Bronchial epithelial cell (primary cell): ENCODE results near the gene KLF6. TPM values are rescaled to one million over a fixed set of nuclear protein-coding genes. Genes with fewer than 3 reads are reported as not detected.

Experiments used
- DNase-seq: peaks from one replicate; pipeline ENCODE4 v3.0.0-alpha.2; 2010; ENCODE audit warnings: low read depth
- FAIRE-seq: peaks from 2 replicates; lab custom pipeline; 2011; peaks lifted over from hg19 to GRCh38; lab: Jason Lieb, UNC
- H3K27me3 ChIP-seq: 2 replicates; pipeline ENCODE4 v1.5.1; 2011; ENCODE audit warnings: low read length; ENCODE audit not compliant: control insufficient read depth, insufficient read depth
- H3K36me3 ChIP-seq: 2 replicates; pipeline ENCODE4 v1.5.1; 2011; ENCODE audit warnings: low read length; ENCODE audit not compliant: control insufficient read depth, insufficient read depth
- H3K4me3 ChIP-seq: 2 replicates; pipeline ENCODE4 v1.5.1; 2011; ENCODE audit warnings: mild to moderate bottlenecking, low read depth, low read length, control low read depth
- total RNA-seq: library from RNA; depleted of rRNA; stranded (reverse); fragments of >200 nt; gene quantifications from 2 replicates; pipeline ENCODE4 v1.2.1, GENCODE V29; 2014
- TF ChIP-seq, protein P1 (sequence below): IDR thresholded peaks from 2 replicates; pipeline ENCODE4 v1.5.1; 2011; ENCODE audit warnings: mild to moderate bottlenecking, moderate library complexity, low read length, control low read depth, inconsistent platforms; ENCODE audit not compliant: insufficient read depth, severe bottlenecking

Gene KLF6
- total RNA-seq, 1 donor from 2014 or later: 70.6 TPM

DNA sequence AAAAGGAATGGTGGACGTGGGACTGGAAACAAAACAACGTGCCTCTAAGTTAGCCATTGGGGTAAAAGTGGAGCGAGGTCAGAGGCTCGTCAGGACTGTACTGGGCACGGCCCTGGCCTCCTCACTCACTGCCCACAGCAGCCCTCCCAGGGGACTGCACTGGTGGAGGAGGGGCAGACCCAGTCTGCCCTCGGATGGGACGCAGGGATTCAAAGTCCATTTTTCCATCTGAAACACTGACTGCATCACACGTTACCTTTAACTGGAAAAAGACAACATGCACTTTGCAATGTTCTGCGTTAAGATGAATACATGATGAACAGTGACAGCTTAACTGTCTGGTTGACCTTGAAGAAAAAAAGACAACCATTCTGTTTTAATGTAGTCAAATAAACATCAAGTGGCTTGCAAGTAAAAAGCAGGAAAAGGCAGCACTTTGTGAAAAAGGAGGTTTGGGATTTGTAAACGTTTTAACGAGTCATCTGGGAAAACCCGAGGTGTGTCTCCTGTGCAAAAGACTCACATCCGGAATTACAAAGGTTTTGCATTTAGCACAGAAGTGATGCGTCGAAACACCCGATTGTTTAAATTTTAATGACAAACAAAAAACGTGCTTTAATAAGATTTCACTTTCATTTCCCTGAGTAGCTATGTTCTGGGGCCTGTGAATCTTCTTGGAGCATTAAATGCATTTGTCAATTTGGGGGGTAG, 18.8 kb downstream of the KLF6 start:
- DNase-seq: peak; percentile 89
- Histone ChIP-seq H3K4me3 (no peak overlapping the region), H3K27me3 (no peaks in the 10 kb centered on the region), H3K36me3 (no peaks in the 10 kb centered on the region)
- TF ChIP-seq, protein P1, sequence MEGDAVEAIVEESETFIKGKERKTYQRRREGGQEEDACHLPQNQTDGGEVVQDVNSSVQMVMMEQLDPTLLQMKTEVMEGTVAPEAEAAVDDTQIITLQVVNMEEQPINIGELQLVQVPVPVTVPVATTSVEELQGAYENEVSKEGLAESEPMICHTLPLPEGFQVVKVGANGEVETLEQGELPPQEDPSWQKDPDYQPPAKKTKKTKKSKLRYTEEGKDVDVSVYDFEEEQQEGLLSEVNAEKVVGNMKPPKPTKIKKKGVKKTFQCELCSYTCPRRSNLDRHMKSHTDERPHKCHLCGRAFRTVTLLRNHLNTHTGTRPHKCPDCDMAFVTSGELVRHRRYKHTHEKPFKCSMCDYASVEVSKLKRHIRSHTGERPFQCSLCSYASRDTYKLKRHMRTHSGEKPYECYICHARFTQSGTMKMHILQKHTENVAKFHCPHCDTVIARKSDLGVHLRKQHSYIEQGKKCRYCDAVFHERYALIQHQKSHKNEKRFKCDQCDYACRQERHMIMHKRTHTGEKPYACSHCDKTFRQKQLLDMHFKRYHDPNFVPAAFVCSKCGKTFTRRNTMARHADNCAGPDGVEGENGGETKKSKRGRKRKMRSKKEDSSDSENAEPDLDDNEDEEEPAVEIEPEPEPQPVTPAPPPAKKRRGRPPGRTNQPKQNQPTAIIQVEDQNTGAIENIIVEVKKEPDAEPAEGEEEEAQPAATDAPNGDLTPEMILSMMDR: no peak
- no peak for FAIRE-seq

DNA sequence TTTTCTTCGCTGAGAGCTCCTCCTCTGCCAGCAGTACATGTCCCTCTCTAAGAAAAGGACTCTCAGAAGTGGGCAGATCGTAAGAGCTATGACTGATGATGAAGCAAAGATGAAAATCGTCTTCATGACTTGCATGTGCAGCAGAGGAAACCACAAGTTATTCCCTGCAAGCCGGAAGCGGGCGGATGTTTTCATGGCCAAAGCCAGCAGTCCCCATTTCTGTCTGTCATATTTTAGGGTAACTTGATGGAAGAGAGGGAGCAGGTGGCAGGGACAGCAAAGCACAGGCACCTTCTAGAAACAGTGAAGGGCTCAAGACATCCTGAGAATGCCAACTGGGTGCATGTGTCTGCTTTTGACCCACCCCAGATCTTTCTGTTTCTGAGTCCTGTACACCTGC, 19.9 kb downstream of the KLF6 start:
- FAIRE-seq: no peak
- peak; percentile 40 for DNase-seq
- H3K4me3 ChIP-seq: no peak overlapping the region
- no peaks in the 10 kb centered on the region for H3K36me3 ChIP-seq
- H3K27me3 ChIP-seq: no peaks in the 10 kb centered on the region
- TF ChIP-seq, protein P1: no peak

DNA sequence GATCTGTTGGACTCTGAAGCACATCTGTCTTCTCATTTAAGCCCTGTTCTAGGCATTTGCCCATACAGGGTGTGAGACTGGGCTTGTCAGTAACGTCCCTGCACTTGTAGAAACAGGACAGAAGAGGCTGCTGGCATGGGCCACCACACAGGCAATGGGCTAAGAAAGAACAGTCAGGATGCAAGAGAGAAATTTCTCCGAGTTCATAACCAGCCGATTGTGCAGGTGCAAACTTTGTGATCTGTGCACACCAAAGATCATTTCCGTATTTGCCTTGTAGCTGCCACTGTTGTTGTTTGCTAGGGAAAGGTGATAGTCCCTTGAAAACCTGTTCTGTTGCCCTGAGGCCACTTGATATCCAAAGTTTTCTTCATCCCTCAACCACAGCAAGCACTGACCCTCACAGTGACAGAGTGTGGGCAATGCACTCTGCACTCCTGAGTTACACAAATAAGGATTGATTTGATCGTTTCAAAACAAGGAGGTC, 20.3 kb downstream of the KLF6 start:
- DNase-seq (peak; percentile 50), FAIRE-seq (no peak)
- no peak overlapping the region for H3K4me3 ChIP-seq
- H3K36me3 ChIP-seq: no peaks in the 10 kb centered on the region
- H3K27me3 ChIP-seq: no peaks in the 10 kb centered on the region
- TF ChIP-seq, protein P1: no peak

- H3K4me3 ChIP-seq: no peak overlapping the region
- FAIRE-seq (no peak), DNase-seq (peak; percentile 99)
- TF ChIP-seq, protein P1: no peak
- no peaks in the 10 kb centered on the region for H3K36me3 ChIP-seq
- H3K27me3 ChIP-seq: no peaks in the 10 kb centered on the region
Observed at GRCh38 chr10:3763852-3764625, 21.0 kb downstream of the KLF6 start.

- FAIRE-seq: no peak
- Histone ChIP-seq H3K27me3 (no peaks in the 10 kb centered on the region), H3K36me3 (no peaks in the 10 kb centered on the region), H3K4me3 (no peak overlapping the region)
- DNase-seq: peak; percentile 99
- TF ChIP-seq, protein P1: no peak
Observed at GRCh38 chr10:3763035-3763456, 22.0 kb downstream of the KLF6 start.
